ENCODE data around the gene LOXHD1.

LOXHD1 gene

GRCh38 chr18:46657115-46657955 is at the start of gene LOXHD1:
TSS of gene LOXHD1 (minus strand) at chr18:46657220. CDS start at chr18:46657033, 187 bp downstream.
- H3K4me3 ChIP-seq (ENCODE audit: low read length in 2 of 2): no peak within 1 kb of the TSS
- no peak within 1 kb of the TSS for H3K27ac ChIP-seq (ENCODE audit: low read length)
- no peaks in the 10 kb centered on the region for H3K27me3 ChIP-seq (ENCODE audit: control insufficient read depth in 1 of 2, insufficient read depth in 2 of 2, low read length in 2 of 2)
- no peaks in the 10 kb centered on the region for H3K4me1 ChIP-seq (ENCODE audit: control insufficient read depth, insufficient read depth, low read length)
- H3K9me3 ChIP-seq (ENCODE audit: control insufficient read depth in 2 of 2, low read length in 2 of 2): no peaks in the 10 kb centered on the region
- no peak within 1 kb of the TSS for H3K9ac ChIP-seq (ENCODE audit: low read length in 2 of 2)
- no peaks in the 10 kb centered on the region for H3K36me3 ChIP-seq (ENCODE audit: control insufficient read depth in 2 of 2, insufficient read depth in 2 of 2, low read length in 2 of 2)

- no peaks in the 10 kb centered on the region for H3K36me3 ChIP-seq (ENCODE audit: control insufficient read depth in 2 of 2, insufficient read depth in 2 of 2, low read length in 2 of 2)
- no peak overlapping the region for H3K9ac ChIP-seq (ENCODE audit: low read length in 2 of 2)
- no peak overlapping the region for H3K4me3 ChIP-seq (ENCODE audit: low read length in 2 of 2)
- H3K27me3 ChIP-seq (ENCODE audit: control insufficient read depth in 1 of 2, insufficient read depth in 2 of 2, low read length in 2 of 2): peaks cover 0 to 2% of the 10 kb centered on the region in 2 donors
- no peaks in the 10 kb centered on the region for H3K4me1 ChIP-seq (ENCODE audit: control insufficient read depth, insufficient read depth, low read length)
- H3K9me3 ChIP-seq (ENCODE audit: control insufficient read depth in 2 of 2, low read length in 2 of 2): no peaks in the 10 kb centered on the region
- no peak overlapping the region for H3K27ac ChIP-seq (ENCODE audit: low read length)
These were observed 48.5 kb upstream of the LOXHD1 start for GRCh38 chr18:46705521-46705920.

DNA sequence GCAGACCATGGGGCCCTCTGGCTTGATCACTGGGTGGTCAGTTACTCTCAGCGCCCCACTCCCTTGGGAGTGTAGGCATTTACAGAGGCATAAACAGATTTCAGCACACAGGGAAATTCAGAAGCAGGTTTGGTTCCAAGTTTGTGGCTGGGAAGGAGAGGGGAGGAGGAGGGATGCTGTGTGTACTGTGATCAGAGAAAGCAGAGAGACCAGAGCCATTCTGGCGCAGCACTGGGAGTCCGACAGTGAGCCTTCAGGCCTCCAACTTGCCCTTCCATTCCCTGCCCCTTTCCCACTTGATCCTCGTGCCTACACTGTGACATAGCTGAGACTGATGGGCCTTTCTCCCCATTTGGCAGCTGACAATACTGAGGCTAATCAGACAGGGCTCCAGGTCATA is 47.8 kb upstream of the LOXHD1 start:
- Histone ChIP-seq H3K27ac (ENCODE audit: low read length) (no peak overlapping the region), H3K27me3 (ENCODE audit: control insufficient read depth in 1 of 2, insufficient read depth in 2 of 2, low read length in 2 of 2) (peaks cover 0 to 2% of the 10 kb centered on the region in 2 donors), H3K9ac (ENCODE audit: low read length in 2 of 2) (no peak overlapping the region), H3K36me3 (ENCODE audit: control insufficient read depth in 2 of 2, insufficient read depth in 2 of 2, low read length in 2 of 2) (no peaks in the 10 kb centered on the region), H3K4me1 (ENCODE audit: control insufficient read depth, insufficient read depth, low read length) (no peaks in the 10 kb centered on the region), H3K4me3 (ENCODE audit: low read length in 2 of 2) (no peak overlapping the region), H3K9me3 (ENCODE audit: control insufficient read depth in 2 of 2, low read length in 2 of 2) (no peaks in the 10 kb centered on the region)

DNA sequence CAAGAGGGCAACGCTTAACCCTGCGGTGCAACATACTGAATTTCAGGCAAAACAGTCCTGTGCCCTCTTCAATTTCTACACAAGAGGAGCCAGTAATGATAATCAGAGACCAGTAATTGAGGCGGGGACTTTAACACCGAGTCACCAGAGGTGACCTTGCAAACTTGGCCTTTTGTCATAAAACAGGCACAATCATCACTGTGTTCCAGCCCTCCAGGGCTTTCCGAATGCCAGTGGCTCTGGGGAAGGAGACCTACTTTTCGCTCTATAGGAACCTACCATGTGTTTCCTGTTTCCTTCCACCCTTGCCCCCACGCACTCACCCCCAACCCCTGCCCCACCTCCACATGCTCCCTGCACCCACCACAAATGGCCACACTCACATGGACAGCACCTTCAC is 47.2 kb upstream of the LOXHD1 start:
- no peaks in the 10 kb centered on the region for H3K4me1 ChIP-seq (ENCODE audit: control insufficient read depth, insufficient read depth, low read length)
- H3K27ac ChIP-seq (ENCODE audit: low read length): no peak overlapping the region
- H3K9me3 ChIP-seq (ENCODE audit: control insufficient read depth in 2 of 2, low read length in 2 of 2): no peaks in the 10 kb centered on the region
- H3K9ac ChIP-seq (ENCODE audit: low read length in 2 of 2): no peak overlapping the region
- H3K36me3 ChIP-seq (ENCODE audit: control insufficient read depth in 2 of 2, insufficient read depth in 2 of 2, low read length in 2 of 2): no peaks in the 10 kb centered on the region
- peaks cover 0 to 2% of the 10 kb centered on the region in 2 donors for H3K27me3 ChIP-seq (ENCODE audit: control insufficient read depth in 1 of 2, insufficient read depth in 2 of 2, low read length in 2 of 2)
- H3K4me3 ChIP-seq (ENCODE audit: low read length in 2 of 2): no peak overlapping the region

- H3K27ac ChIP-seq (ENCODE audit: low read length): no peak overlapping the region
- no peak overlapping the region for H3K9ac ChIP-seq (ENCODE audit: low read length in 2 of 2)
- H3K4me1 ChIP-seq (ENCODE audit: control insufficient read depth, insufficient read depth, low read length): no peaks in the 10 kb centered on the region
- no peaks in the 10 kb centered on the region for H3K36me3 ChIP-seq (ENCODE audit: control insufficient read depth in 2 of 2, insufficient read depth in 2 of 2, low read length in 2 of 2)
- H3K4me3 ChIP-seq (ENCODE audit: low read length in 2 of 2): no peak overlapping the region
- H3K27me3 ChIP-seq (ENCODE audit: control insufficient read depth in 1 of 2, insufficient read depth in 2 of 2, low read length in 2 of 2): peaks cover 0 to 2% of the 10 kb centered on the region in 2 donors
- no peaks in the 10 kb centered on the region for H3K9me3 ChIP-seq (ENCODE audit: control insufficient read depth in 2 of 2, low read length in 2 of 2)
These were observed 45.5 kb upstream of the LOXHD1 start for GRCh38 chr18:46702471-46702870.

DNA sequence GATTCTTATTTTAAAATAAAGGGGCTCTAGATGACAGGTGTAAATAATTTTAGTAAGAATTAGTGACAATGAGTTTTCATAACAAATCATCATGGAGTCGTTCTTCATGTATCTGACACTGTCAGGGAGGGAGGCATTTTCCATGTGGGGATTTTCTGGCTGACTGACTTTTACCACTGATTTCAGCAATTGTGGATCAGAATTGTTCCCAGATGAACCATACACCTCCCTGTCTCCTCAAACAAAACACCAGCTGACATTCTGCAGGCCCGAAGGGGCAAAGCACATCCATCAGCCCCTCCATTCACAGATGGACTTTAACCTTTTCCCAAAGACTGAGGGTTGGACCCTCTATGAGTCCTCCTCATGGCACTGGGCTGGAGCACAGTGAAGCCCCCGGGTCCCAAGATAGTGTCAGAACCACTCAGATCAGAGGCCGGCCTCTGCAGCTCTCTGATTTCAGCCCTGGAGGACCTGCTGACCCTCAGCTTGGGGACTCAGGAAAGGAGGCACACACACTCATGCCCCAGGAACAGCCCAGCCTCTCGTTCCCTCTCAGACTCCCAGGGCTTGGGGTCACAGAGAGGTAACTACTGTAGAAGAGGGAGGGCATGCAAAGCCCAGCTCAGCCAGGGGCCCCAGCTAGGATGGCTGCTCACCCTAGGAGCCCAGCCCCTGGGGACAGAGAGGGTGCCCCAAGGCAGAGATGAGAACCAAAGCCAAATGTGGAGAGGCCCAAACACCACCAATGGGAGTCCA is 43.2 kb upstream of the LOXHD1 start:
- H3K27ac ChIP-seq (ENCODE audit: low read length): no peak overlapping the region
- H3K9me3 ChIP-seq (ENCODE audit: control insufficient read depth in 2 of 2, low read length in 2 of 2): no peaks in the 10 kb centered on the region
- H3K4me3 ChIP-seq (ENCODE audit: low read length in 2 of 2): no peak overlapping the region
- H3K27me3 ChIP-seq (ENCODE audit: control insufficient read depth in 1 of 2, insufficient read depth in 2 of 2, low read length in 2 of 2): no peaks in the 10 kb centered on the region
- H3K9ac ChIP-seq (ENCODE audit: low read length in 2 of 2): no peak overlapping the region
- no peaks in the 10 kb centered on the region for H3K36me3 ChIP-seq (ENCODE audit: control insufficient read depth in 2 of 2, insufficient read depth in 2 of 2, low read length in 2 of 2)
- H3K4me1 ChIP-seq (ENCODE audit: control insufficient read depth, insufficient read depth, low read length): no peaks in the 10 kb centered on the region

- H3K4me3 ChIP-seq (ENCODE audit: low read length in 2 of 2): no peak overlapping the region
- H3K36me3 ChIP-seq (ENCODE audit: control insufficient read depth in 2 of 2, insufficient read depth in 2 of 2, low read length in 2 of 2): no peaks in the 10 kb centered on the region
- H3K27me3 ChIP-seq (ENCODE audit: control insufficient read depth in 1 of 2, insufficient read depth in 2 of 2, low read length in 2 of 2): no peaks in the 10 kb centered on the region
- no peaks in the 10 kb centered on the region for H3K9me3 ChIP-seq (ENCODE audit: control insufficient read depth in 2 of 2, low read length in 2 of 2)
- H3K4me1 ChIP-seq (ENCODE audit: control insufficient read depth, insufficient read depth, low read length): no peaks in the 10 kb centered on the region
- no peak overlapping the region for H3K27ac ChIP-seq (ENCODE audit: low read length)
- H3K9ac ChIP-seq (ENCODE audit: low read length in 2 of 2): no peak overlapping the region
These were observed 39.7 kb upstream of the LOXHD1 start for GRCh38 chr18:46696702-46697101.

DNA sequence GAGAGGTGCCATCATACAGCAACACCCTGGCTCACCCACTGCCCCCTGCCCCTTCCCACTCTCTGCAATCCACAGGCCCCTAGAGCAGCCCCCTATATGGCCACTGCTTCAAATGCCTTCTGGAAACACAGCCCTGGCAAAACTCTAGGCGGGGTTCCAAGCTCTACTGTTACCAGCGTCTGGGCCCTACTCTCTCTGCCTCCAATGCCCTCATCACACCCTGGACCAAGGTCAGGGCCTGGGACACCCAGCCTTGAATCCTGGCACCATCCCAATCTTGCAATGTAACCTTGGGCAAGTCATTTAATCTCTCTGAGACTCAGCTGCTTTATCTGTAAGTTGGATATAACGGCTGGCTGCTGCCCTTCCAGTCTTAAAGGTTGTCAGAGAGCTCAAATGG is 39.2 kb upstream of the LOXHD1 start:
- no peaks in the 10 kb centered on the region for H3K36me3 ChIP-seq (ENCODE audit: control insufficient read depth in 2 of 2, insufficient read depth in 2 of 2, low read length in 2 of 2)
- no peak overlapping the region for H3K27ac ChIP-seq (ENCODE audit: low read length)
- H3K4me3 ChIP-seq (ENCODE audit: low read length in 2 of 2): no peak overlapping the region
- H3K27me3 ChIP-seq (ENCODE audit: control insufficient read depth in 1 of 2, insufficient read depth in 2 of 2, low read length in 2 of 2): no peaks in the 10 kb centered on the region
- H3K9ac ChIP-seq (ENCODE audit: low read length in 2 of 2): no peak overlapping the region
- H3K9me3 ChIP-seq (ENCODE audit: control insufficient read depth in 2 of 2, low read length in 2 of 2): no peaks in the 10 kb centered on the region
- H3K4me1 ChIP-seq (ENCODE audit: control insufficient read depth, insufficient read depth, low read length): no peaks in the 10 kb centered on the region

DNA sequence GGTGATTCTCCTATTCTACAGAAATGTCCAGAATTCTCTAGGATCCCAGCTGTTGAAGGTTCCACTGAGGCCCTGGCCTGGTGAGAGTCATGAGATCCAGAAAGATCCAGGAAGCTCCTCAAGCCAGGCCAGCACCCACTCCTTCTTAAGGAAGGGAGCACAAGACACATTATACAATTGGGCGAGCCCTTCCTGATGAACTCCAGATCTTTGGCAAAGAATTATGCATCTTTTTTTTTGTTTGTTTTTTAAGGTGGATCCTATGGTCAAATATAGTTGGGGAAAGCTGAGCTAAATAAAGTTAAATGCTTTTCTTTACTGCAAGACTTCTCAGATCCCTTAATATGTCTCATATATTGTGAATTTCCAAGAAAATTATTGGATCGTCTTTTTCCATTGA is 37.0 kb upstream of the LOXHD1 start:
- Histone ChIP-seq H3K27ac (ENCODE audit: low read length) (no peak overlapping the region), H3K4me1 (ENCODE audit: control insufficient read depth, insufficient read depth, low read length) (no peaks in the 10 kb centered on the region), H3K27me3 (ENCODE audit: control insufficient read depth in 1 of 2, insufficient read depth in 2 of 2, low read length in 2 of 2) (no peaks in the 10 kb centered on the region), H3K9me3 (ENCODE audit: control insufficient read depth in 2 of 2, low read length in 2 of 2) (no peaks in the 10 kb centered on the region), H3K36me3 (ENCODE audit: control insufficient read depth in 2 of 2, insufficient read depth in 2 of 2, low read length in 2 of 2) (no peaks in the 10 kb centered on the region), H3K9ac (ENCODE audit: low read length in 2 of 2) (no peak overlapping the region), H3K4me3 (ENCODE audit: low read length in 2 of 2) (no peak overlapping the region)

- H3K36me3 ChIP-seq (ENCODE audit: control insufficient read depth in 2 of 2, insufficient read depth in 2 of 2, low read length in 2 of 2): no peaks in the 10 kb centered on the region
- H3K27me3 ChIP-seq (ENCODE audit: control insufficient read depth in 1 of 2, insufficient read depth in 2 of 2, low read length in 2 of 2): no peaks in the 10 kb centered on the region
- H3K9me3 ChIP-seq (ENCODE audit: control insufficient read depth in 2 of 2, low read length in 2 of 2): no peaks in the 10 kb centered on the region
- H3K4me3 ChIP-seq (ENCODE audit: low read length in 2 of 2): no peak overlapping the region
- no peaks in the 10 kb centered on the region for H3K4me1 ChIP-seq (ENCODE audit: control insufficient read depth, insufficient read depth, low read length)
- no peak overlapping the region for H3K27ac ChIP-seq (ENCODE audit: low read length)
- H3K9ac ChIP-seq (ENCODE audit: low read length in 2 of 2): no peak overlapping the region
These were observed 32.0 kb upstream of the LOXHD1 start for GRCh38 chr18:46688853-46689525.
